GM23338 (cell line): ENCODE data around the gene ZBTB20. TPM values are rescaled to one million over a fixed set of nuclear protein-coding genes. Genes with fewer than 3 reads are reported as not detected.

Experiments
- CTCF ChIP-seq, 2 experiments: fragments of 200-600 bp in 1 of 2; sonication (generic) in 1 of 2; conservative IDR thresholded peaks; 2 replicates each; pipeline versions ENCODE4 v1.5.1 to v1.6.1; 2016 to 2017; ENCODE audit warnings: antibody characterized with exemption in 2 of 2, low read depth in 2 of 2, mild to moderate bottlenecking in 2 of 2, moderate library complexity in 1 of 2
- ETS1 ChIP-seq: IDR thresholded peaks from 2 replicates; pipeline ENCODE4 v1.6.1; 2016; ENCODE audit warnings: antibody characterized with exemption
- EZH2 ChIP-seq: fragments of 200-600 bp; sonication (generic); IDR thresholded peaks from one replicate; pipeline ENCODE4 v1.8.0; 2017; ENCODE audit warnings: antibody characterized with exemption, mild to moderate bottlenecking, low read depth; ENCODE audit not compliant: unreplicated experiment
- EZH2phosphoT487 ChIP-seq: fragments of 200-600 bp; sonication (generic); IDR thresholded peaks from one replicate; pipeline ENCODE4 v1.8.1; 2018; ENCODE audit warnings: antibody characterized with exemption; ENCODE audit not compliant: unreplicated experiment
- JUNB ChIP-seq: IDR thresholded peaks from one replicate; pipeline ENCODE4 v1.6.1; 2016; ENCODE audit warnings: antibody characterized with exemption; ENCODE audit not compliant: unreplicated experiment
- REST ChIP-seq: IDR thresholded peaks from one replicate; pipeline ENCODE4 v1.6.1; 2018; ENCODE audit warnings: antibody characterized with exemption; ENCODE audit not compliant: unreplicated experiment
- ZNF114 ChIP-seq: fragments of 250-450 bp; sonication (Bioruptor Pico); IDR thresholded peaks from 2 replicates; pipeline ENCODE4 v1.5.0; 2020; ENCODE audit warnings: mild to moderate bottlenecking, moderate library complexity
- polyA plus RNA-seq: library from polyadenylated mRNA; unstranded; fragments of >200 nt; fragmentation: Nextera tagmentation; extraction: Ambion mirVana; gene quantifications from 2 replicates; pipeline ENCODE4 v1.2.1, GENCODE V29; 2016
- total RNA-seq: library from RNA; depleted of rRNA; stranded (reverse); fragments of >200 nt; shearing (Covaris generic); gene quantifications from 2 replicates; pipeline ENCODE4 v1.2.3, GENCODE V29; 2014
- TF ChIP-seq, protein P1 (sequence below): fragments of 250-450 bp; sonication (Bioruptor Pico); IDR thresholded peaks from 2 replicates; pipeline ENCODE4 v1.5.0; 2020; ENCODE audit warnings: mild to moderate bottlenecking, moderate library complexity

Gene ZBTB20
- total and polyA plus RNA-seq, 2 experiments from 2014 or later: 2.0 to 3.3 TPM

DNA sequence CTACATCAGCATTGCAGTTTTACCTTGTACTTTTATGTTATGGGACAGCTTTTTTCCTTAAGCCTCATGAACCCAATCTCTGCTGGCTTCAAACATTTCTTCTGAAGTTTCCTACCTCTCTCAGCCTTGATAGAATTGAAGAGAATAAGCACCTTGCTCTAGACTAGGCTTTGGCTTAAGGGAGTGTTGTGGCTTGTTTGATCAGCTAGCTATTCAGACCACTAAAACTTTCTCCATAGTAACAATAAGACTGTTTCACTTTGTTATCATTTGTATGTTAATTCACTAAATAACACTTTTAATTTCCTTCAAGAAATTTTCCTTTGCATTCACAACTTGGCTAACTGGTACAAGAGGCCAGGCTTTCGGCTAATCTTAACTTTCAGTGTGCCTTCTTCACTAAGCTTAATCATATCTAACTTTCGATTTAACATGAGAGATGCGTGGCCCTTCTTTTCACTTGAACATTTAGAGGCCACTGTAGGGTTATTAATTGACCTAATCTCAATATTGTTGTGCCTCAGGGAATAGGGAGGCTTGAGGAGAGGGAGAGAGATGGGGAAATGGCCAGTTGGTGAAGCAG is 861.3 kb downstream of the ZBTB20 start (continued):
- TF ChIP-seq, protein P1, sequence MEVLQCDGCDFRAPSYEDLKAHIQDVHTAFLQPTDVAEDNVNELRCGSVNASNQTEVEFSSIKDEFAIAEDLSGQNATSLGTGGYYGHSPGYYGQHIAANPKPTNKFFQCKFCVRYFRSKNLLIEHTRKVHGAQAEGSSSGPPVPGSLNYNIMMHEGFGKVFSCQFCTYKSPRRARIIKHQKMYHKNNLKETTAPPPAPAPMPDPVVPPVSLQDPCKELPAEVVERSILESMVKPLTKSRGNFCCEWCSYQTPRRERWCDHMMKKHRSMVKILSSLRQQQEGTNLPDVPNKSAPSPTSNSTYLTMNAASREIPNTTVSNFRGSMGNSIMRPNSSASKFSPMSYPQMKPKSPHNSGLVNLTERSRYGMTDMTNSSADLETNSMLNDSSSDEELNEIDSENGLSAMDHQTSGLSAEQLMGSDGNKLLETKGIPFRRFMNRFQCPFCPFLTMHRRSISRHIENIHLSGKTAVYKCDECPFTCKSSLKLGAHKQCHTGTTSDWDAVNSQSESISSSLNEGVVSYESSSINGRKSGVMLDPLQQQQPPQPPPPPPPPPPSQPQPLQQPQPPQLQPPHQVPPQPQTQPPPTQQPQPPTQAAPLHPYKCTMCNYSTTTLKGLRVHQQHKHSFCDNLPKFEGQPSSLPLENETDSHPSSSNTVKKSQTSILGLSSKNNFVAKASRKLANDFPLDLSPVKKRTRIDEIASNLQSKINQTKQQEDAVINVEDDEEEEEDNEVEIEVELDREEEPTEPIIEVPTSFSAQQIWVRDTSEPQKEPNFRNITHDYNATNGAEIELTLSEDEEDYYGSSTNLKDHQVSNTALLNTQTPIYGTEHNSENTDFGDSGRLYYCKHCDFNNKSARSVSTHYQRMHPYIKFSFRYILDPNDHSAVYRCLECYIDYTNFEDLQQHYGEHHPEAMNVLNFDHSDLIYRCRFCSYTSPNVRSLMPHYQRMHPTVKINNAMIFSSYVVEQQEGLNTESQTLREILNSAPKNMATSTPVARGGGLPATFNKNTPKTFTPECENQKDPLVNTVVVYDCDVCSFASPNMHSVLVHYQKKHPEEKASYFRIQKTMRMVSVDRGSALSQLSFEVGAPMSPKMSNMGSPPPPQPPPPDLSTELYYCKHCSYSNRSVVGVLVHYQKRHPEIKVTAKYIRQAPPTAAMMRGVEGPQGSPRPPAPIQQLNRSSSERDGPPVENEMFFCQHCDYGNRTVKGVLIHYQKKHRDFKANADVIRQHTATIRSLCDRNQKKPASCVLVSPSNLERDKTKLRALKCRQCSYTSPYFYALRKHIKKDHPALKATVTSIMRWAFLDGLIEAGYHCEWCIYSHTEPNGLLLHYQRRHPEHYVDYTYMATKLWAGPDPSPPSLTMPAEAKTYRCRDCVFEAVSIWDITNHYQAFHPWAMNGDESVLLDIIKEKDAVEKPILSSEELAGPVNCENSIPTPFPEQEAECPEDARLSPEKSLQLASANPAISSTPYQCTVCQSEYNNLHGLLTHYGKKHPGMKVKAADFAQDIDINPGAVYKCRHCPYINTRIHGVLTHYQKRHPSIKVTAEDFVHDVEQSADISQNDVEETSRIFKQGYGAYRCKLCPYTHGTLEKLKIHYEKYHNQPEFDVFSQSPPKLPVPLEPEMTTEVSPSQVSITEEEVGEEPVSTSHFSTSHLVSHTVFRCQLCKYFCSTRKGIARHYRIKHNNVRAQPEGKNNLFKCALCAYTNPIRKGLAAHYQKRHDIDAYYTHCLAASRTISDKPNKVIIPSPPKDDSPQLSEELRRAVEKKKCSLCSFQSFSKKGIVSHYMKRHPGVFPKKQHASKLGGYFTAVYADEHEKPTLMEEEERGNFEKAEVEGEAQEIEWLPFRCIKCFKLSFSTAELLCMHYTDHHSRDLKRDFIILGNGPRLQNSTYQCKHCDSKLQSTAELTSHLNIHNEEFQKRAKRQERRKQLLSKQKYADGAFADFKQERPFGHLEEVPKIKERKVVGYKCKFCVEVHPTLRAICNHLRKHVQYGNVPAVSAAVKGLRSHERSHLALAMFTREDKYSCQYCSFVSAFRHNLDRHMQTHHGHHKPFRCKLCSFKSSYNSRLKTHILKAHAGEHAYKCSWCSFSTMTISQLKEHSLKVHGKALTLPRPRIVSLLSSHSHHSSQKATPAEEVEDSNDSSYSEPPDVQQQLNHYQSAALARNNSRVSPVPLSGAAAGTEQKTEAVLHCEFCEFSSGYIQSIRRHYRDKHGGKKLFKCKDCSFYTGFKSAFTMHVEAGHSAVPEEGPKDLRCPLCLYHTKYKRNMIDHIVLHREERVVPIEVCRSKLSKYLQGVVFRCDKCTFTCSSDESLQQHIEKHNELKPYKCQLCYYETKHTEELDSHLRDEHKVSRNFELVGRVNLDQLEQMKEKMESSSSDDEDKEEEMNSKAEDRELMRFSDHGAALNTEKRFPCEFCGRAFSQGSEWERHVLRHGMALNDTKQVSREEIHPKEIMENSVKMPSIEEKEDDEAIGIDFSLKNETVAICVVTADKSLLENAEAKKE: no peak
- no peak for TF ChIP-seq REST
- no peak for TF ChIP-seq ZNF114 (CRISPR knock-in tag)
- no peak for TF ChIP-seq EZH2phosphoT487
- no peak for TF ChIP-seq ETS1
- no peak for TF ChIP-seq CTCF (conservative IDR thresholded peaks at IDR 0.05; ENCODE audit: low read depth in 2 of 2)
- no peak for TF ChIP-seq EZH2
- no peak for TF ChIP-seq JUNB
